PC-3 (cell line): ENCODE measurements around the gene PDE11A.

Source experiments
- CTCF ChIP-seq: fragments of 300-600 bp; sonication (generic); conservative IDR thresholded peaks from 2 replicates; pipeline ENCODE4 v1.5.1; 2017; ENCODE audit warnings: antibody characterized with exemption, low read depth, mild to moderate bottlenecking, low read length
- EZH2phosphoT487 ChIP-seq: fragments of 300-600 bp; sonication (generic); IDR thresholded peaks from 2 replicates; pipeline ENCODE4 v1.6.1; 2018; ENCODE audit warnings: mild to moderate bottlenecking, antibody characterized with exemption, low read length, borderline replicate concordance

GRCh38 chr2:177822941-177823340 lies 249.6 kb downstream of the PDE11A start:
- TF ChIP-seq CTCF, result no peak
- no peak for TF ChIP-seq EZH2phosphoT487
